Cardiac muscle cell (in vitro differentiated cells and primary cell): Measurements from ENCODE around the gene DLG4. TPM values are rescaled to one million over a fixed set of nuclear protein-coding genes. Genes with fewer than 3 reads are reported as not detected.
"Not testable (repeated sequence)": the region's sequence is repeated elsewhere in the genome, so short reads cannot be mapped to it uniquely, and the experiment has no call there.

Experiments
- DNase-seq, 2 donors: peaks; one replicate each; pipeline versions ENCODE4 v3.0.0 to v3.0.0-alpha.2; 2010 to 2017; ENCODE audit warnings: low read depth in 1 of 2, low spot score in 1 of 2
- H3K27ac ChIP-seq: fragments of 200-600 bp; sonication (generic); 2 replicates; pipeline ENCODE4 v1.5.1; 2016
- H3K27me3 ChIP-seq: fragments of 200-600 bp; sonication (generic); 2 replicates; pipeline ENCODE4 v1.6.0; 2016; ENCODE audit warnings: control low read depth
- H3K36me3 ChIP-seq: fragments of 200-600 bp; sonication (generic); 2 replicates; pipeline ENCODE4 v1.5.1; 2016; ENCODE audit warnings: control low read depth
- H3K4me1 ChIP-seq: fragments of 200-600 bp; sonication (generic); 2 replicates; pipeline ENCODE4 v1.8.1; 2017; ENCODE audit warnings: low read depth, mild to moderate bottlenecking, mixed run types
- H3K4me3 ChIP-seq: fragments of 200-600 bp; sonication (generic); 2 replicates; pipeline ENCODE4 v1.5.1; 2016; ENCODE audit warnings: mild to moderate bottlenecking
- H3K9me3 ChIP-seq: fragments of 200-600 bp; sonication (generic); 2 replicates; pipeline ENCODE4 v1.5.1; 2017; ENCODE audit warnings: low read depth, mild to moderate bottlenecking, control low read depth
- polyA plus RNA-seq: library from polyadenylated mRNA; unstranded; fragments of >200 nt; fragmentation: Nextera tagmentation; extraction: Ambion mirVana; gene quantifications from 2 replicates; pipeline ENCODE4 v1.2.1, GENCODE V29; 2016
- total RNA-seq: library from RNA; depleted of rRNA; stranded (reverse); fragments of >200 nt; gene quantifications from 2 replicates; pipeline ENCODE4 v1.2.3, GENCODE V29; 2016
- TF ChIP-seq, protein P1 (sequence below): IDR thresholded peaks from 2 replicates; pipeline ENCODE4 v1.5.1; 2012; ENCODE audit warnings: low read depth, mild to moderate bottlenecking, low read length

DLG4 gene
- total and polyA plus RNA-seq, 2 experiments from 2014 or later: 6.8 to 40.6 TPM

DNA sequence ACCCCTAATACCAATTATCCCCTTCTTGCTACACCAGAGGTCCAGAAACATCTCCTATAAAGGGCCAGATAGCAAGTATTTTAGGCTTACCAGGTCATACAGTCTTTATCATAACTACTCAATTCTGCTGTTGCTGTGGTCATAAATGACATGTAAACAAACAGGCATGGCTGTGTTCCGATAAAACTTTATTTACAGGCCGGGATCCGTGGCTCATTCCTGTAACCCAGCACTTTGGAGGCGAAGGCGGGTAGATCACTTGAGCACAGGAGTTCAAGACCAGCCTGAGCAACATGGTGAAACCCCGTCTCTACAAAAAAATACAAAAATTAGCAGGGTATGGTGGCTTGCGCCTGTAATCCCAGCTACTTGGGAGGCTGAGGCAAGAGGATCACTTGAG, 52.8 kb downstream of the DLG4 start:
- Histone ChIP-seq H3K27ac (no peak overlapping the region), H3K36me3 (no peaks in the 10 kb centered on the region), H3K9me3 (no peaks in the 10 kb centered on the region), H3K4me3 (no peak overlapping the region), H3K4me1 (no peaks in the 10 kb centered on the region), H3K27me3 (no peaks in the 10 kb centered on the region)
- TF ChIP-seq, protein P1, sequence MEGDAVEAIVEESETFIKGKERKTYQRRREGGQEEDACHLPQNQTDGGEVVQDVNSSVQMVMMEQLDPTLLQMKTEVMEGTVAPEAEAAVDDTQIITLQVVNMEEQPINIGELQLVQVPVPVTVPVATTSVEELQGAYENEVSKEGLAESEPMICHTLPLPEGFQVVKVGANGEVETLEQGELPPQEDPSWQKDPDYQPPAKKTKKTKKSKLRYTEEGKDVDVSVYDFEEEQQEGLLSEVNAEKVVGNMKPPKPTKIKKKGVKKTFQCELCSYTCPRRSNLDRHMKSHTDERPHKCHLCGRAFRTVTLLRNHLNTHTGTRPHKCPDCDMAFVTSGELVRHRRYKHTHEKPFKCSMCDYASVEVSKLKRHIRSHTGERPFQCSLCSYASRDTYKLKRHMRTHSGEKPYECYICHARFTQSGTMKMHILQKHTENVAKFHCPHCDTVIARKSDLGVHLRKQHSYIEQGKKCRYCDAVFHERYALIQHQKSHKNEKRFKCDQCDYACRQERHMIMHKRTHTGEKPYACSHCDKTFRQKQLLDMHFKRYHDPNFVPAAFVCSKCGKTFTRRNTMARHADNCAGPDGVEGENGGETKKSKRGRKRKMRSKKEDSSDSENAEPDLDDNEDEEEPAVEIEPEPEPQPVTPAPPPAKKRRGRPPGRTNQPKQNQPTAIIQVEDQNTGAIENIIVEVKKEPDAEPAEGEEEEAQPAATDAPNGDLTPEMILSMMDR: no peak
- DNase-seq: no peak

DNA sequence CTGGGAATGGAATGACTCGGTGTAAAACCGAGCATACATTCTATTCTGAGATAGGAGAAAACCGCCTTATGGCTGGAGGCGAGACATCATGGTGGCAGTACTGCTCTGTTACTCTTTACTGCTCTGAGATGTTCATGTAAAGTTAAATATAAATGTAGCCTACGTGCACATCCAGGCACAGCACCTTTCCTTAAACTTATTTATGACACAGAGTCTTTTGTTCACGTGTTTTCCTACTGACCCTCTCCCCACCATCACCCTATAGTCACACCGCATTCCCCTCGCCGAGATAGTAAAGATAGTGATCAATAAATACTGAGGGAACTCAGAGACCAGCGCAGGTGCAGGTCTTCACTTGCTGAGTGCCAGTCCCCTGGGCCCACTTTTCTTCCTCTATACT, 60.1 kb downstream of the DLG4 start:
- H3K36me3 ChIP-seq, H3K4me1 ChIP-seq, H3K27me3 ChIP-seq, H3K4me3 ChIP-seq, H3K9me3 ChIP-seq, H3K27ac ChIP-seq, DNase-seq: not testable (repeated sequence)

DNA sequence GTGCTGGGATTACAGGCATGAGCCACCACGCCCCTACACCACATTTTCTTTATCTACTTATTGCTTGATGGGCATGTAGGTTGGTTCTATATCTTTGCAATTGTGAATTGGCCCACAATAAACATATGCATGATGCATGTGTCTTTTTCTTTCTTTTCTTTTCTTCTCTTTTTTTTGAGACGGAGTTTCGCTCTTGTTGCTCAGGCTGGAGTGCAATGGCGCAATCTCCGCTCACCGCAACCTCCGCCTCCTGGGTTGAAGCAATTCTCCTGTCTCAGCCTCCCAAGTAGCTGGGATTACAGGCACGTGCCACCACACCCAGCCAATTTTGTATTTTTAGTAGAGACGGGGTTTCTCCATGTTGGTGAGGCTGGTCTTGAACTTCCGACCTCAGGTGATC, 61.2 kb downstream of the DLG4 start:
- not testable (repeated sequence) for H3K4me1 ChIP-seq, H3K27ac ChIP-seq, H3K9me3 ChIP-seq, H3K4me3 ChIP-seq, DNase-seq, H3K27me3 ChIP-seq, H3K36me3 ChIP-seq

DNA sequence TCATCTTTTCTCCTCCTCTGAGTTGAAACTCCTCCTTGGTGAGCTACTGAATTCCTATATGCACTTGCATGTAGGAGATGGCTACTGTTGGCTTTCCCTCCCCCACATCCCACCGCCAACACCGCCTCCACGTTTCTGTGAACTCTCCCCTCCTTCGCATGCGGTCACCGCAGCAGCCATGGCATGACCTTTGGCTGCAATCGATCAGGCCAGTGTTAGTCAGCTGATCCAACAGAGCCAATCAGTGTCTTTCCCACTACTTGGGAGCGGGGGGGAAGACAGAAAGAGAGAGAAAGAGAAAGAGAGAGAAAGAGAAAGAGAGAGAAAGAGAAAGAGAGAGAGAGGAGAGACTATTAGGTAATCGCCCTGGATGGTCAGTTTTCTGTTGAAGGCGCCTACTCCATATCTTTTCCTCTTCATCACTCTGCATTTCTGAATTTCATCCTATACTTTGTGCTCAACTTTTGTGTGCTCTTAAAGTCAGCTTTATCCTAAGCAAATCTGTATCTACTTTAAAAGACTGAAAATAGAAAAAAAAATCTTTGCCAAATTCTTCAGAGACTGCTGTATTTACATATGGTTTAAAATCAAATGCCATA, 63.2 kb downstream of the DLG4 start:
- no peak for DNase-seq
- Histone ChIP-seq H3K27me3 (no peaks in the 10 kb centered on the region), H3K27ac (no peak overlapping the region), H3K4me1 (no peaks in the 10 kb centered on the region), H3K4me3 (no peak overlapping the region), H3K9me3 (no peaks in the 10 kb centered on the region), H3K36me3 (no peaks in the 10 kb centered on the region)
- TF ChIP-seq, protein P1: no peak

DNA sequence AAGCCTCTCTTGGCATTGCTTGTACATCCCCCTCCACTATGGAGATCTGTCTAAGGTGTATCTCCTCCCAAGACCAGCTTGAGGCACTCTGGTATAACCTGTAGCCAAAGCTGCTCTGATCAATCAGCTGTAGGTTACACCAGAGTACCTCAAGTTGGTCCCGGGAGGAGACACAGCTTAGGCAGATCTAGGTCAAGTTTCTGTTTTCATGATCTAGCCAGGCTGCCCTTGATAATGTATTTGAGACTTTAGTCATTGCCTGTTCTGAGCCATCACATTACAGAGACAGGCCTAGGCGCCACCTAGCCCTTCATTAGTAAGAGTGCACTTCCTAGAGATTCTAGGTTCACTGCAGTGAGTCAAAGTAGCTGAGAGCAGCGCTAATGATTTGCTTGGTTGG, 71.9 kb downstream of the DLG4 start:
- TF ChIP-seq, protein P1: no peak
- Histone ChIP-seq H3K27me3 (no peaks in the 10 kb centered on the region), H3K9me3 (no peaks in the 10 kb centered on the region), H3K27ac (no peak overlapping the region), H3K4me1 (no peaks in the 10 kb centered on the region), H3K36me3 (no peaks in the 10 kb centered on the region), H3K4me3 (no peak overlapping the region)
- DNase-seq: no peak

DNA sequence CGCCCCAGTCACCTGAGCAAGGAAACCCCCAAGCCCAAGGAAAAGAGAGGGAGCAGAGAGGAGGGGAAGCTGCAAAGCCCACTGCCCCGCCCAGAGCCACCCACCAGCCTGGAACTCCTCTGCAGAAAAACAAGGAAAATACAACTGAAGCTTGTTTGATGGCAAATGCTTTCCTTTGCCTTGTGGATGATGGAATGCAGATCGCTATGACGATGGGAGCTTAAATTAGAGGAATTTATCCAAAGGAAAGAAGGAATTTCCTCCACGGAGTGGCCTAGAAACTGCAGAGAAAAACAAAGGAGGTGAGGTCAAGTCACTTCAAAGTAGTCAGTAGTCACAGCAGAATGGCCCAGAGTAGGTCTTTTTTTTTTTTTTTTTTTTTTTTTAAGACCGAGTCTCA, 73.5 kb downstream of the DLG4 start:
- Histone ChIP-seq H3K36me3 (no peaks in the 10 kb centered on the region), H3K4me1 (no peaks in the 10 kb centered on the region), H3K27me3 (no peaks in the 10 kb centered on the region), H3K27ac (no peak overlapping the region), H3K4me3 (no peak overlapping the region), H3K9me3 (no peaks in the 10 kb centered on the region)
- TF ChIP-seq, protein P1: no peak
- DNase-seq: no peak

DNA sequence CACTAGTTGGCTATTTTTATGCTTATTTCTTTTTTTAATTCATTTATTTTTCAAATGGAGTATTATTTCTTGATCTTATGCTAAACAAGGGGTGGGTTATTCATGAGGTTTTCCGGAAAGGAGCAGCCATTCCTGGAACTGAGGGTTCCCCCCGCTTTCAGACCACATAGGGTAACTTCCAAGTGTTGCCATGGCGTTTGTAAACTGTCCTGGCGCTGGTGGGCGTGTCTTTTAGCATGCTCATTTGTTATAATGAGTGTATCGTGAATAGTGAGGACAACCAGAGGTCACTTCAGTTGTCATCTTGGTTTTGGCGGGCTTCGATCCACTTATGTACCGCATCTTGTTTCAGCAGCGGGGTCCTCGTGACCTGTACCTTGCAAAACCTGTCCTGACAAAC, 75.4 kb downstream of the DLG4 start:
- no peak for DNase-seq
- Histone ChIP-seq H3K4me3 (no peak overlapping the region), H3K4me1 (no peaks in the 10 kb centered on the region)

More for the DNA sequence above, 75.4 kb downstream of the DLG4 start:
- H3K36me3 ChIP-seq: no peaks in the 10 kb centered on the region
- no peaks in the 10 kb centered on the region for H3K9me3 ChIP-seq
- H3K27ac ChIP-seq: no peak overlapping the region
- TF ChIP-seq, protein P1: no peak
- H3K27me3 ChIP-seq: no peaks in the 10 kb centered on the region
